ENCODE data around the gene RASSF8.

The RASSF8 gene, protein sequence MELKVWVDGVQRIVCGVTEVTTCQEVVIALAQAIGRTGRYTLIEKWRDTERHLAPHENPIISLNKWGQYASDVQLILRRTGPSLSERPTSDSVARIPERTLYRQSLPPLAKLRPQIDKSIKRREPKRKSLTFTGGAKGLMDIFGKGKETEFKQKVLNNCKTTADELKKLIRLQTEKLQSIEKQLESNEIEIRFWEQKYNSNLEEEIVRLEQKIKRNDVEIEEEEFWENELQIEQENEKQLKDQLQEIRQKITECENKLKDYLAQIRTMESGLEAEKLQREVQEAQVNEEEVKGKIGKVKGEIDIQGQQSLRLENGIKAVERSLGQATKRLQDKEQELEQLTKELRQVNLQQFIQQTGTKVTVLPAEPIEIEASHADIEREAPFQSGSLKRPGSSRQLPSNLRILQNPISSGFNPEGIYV

DNA sequence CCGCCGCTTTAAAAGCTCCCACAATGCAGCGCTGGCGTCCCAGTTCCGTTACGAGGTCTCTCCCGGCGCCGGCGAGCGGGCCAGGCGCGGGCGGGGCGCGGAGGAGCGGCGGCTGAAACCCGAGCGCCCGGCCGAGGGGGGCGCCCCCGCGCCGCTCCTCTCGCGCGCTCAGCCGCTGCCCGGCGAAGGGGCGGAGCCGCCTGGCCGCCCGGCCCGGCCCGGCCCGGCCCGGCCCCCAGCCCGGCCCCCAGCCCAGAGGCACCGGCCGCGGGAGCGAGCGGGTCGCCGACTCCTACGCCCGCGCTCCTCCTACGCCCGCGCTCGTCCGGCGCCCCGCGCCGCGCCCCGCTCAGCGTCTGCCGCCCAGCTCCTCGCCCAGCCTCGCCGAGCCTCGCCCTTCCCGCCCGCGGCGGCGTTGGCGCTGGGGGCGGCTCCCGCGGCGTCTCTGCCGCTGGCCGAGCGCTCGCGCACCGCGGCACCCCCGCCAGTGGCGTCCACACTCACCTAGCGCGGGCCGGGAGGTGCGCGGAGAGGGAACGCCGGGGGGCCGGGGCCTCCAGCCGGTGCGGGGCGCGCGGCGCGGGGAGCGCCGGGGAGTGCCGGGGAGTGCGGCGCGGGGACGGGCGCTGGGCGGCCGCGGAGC is at the start of gene RASSF8:
Gene RASSF8 (plus strand): TSS at position 255 of the 643 bp plus-strand sequence. CDS start 96,662 bp downstream, outside the sequence.
- peaks cover 15% of the 10 kb centered on the region; the same call in 1 of the 2 replicates for H3K4me1 ChIP-seq (ENCODE audit: insufficient read depth, low read length)
- H3K9me3 ChIP-seq (ENCODE audit: insufficient read depth, low read depth, low read length) = no peaks in the 10 kb centered on the region; the same call in 1 of the 2 replicates
- H3K4me3 ChIP-seq (ENCODE audit: low read length) = peak within 1 kb of the TSS; percentile 79
- peak within 1 kb of the TSS; percentile 82 for H3K9ac ChIP-seq (ENCODE audit: low read depth, low read length)
- peak within 1 kb of the TSS; percentile 25 for H3K27ac ChIP-seq (ENCODE audit: low read length)
- H3K36me3 ChIP-seq (ENCODE audit: insufficient read depth, low read depth, low read length) = peaks cover 6% of the 10 kb centered on the region; the same call in 1 of the 2 replicates
- no peaks in the 10 kb centered on the region; the same call in 1 of the 2 replicates for H3K27me3 ChIP-seq (ENCODE audit: insufficient read depth, low read length)

DNA sequence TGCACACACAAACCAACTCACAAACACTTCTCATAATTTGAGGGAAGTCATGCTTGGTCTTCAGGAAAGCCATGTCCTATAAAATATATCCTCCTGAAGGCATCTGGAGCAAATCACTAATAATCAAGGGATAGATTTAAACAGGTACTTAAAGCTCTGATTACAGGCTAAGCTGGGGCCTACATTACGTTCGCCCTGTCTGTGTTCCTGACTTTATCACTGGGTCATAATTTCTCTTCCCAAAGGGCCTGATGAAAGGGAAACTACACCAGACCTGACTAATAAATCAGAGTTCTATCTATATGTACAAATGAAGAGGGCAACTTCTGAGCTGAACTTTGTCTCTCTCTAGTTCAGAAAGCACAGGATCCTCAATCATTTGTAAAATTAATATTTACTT is 43.9 kb upstream of the RASSF8 start:
- Histone ChIP-seq H3K36me3 (ENCODE audit: insufficient read depth, low read depth, low read length) (no peaks in the 10 kb centered on the region), H3K9me3 (ENCODE audit: insufficient read depth, low read depth, low read length) (no peaks in the 10 kb centered on the region), H3K4me1 (ENCODE audit: insufficient read depth, low read length) (no peaks in the 10 kb centered on the region), H3K4me3 (ENCODE audit: low read length) (no peak overlapping the region), H3K9ac (ENCODE audit: low read depth, low read length) (no peak overlapping the region), H3K27me3 (ENCODE audit: insufficient read depth, low read length) (no peaks in the 10 kb centered on the region), H3K27ac (ENCODE audit: low read length) (no peak overlapping the region)

DNA sequence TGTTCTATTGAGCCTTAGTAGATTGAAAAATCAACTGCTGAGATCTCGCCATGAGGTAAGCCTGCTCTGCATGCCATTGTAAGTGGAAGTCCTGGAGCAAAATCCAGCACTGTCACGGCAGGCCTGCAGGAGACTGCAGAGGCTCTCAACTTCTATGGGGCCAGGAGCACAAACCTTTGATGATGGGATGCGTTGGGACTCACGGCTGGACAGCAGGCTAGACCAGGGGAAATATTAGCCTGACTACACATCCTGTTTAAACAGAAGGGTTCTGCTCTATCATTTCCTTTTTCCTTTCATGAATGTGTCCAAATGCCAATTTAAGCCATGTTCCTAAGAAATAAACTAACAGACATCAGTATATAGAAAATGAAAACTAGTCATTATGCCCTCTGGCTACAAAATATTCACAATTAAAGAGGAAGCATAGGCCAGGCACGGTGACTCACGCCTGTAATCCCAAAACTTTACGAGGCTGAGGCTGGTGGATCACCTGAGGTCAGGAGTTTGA is 33.9 kb upstream of the RASSF8 start:
- no peak overlapping the region for H3K9ac ChIP-seq (ENCODE audit: low read depth, low read length)
- H3K4me3 ChIP-seq (ENCODE audit: low read length) = no peak overlapping the region
- no peaks in the 10 kb centered on the region for H3K9me3 ChIP-seq (ENCODE audit: insufficient read depth, low read depth, low read length)
- no peaks in the 10 kb centered on the region for H3K36me3 ChIP-seq (ENCODE audit: insufficient read depth, low read depth, low read length)
- H3K4me1 ChIP-seq (ENCODE audit: insufficient read depth, low read length) = no peaks in the 10 kb centered on the region
- H3K27me3 ChIP-seq (ENCODE audit: insufficient read depth, low read length) = no peaks in the 10 kb centered on the region
- H3K27ac ChIP-seq (ENCODE audit: low read length) = no peak overlapping the region

DNA sequence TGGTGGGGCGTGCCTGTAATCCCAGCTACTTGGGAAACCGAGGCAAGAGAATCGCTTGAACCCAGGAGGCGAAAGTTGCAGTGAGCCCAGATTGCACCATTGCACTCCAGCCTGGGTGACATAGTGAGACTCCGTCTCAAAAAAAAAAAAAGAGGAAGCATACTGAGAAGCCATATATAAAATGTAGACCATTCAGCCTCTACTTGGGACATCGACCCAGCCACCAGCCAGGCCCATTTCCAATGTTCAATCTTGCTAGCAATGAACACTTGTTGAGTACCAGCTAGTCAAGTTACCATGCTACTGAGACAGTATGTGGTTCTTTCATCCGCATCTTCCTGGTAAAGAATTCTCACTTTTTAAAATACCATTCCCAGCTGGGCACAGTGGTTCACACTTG is 33.4 kb upstream of the RASSF8 start:
- Histone ChIP-seq H3K27ac (ENCODE audit: low read length) (no peak overlapping the region), H3K4me1 (ENCODE audit: insufficient read depth, low read length) (no peaks in the 10 kb centered on the region), H3K9ac (ENCODE audit: low read depth, low read length) (no peak overlapping the region), H3K4me3 (ENCODE audit: low read length) (no peak overlapping the region), H3K9me3 (ENCODE audit: insufficient read depth, low read depth, low read length) (no peaks in the 10 kb centered on the region), H3K27me3 (ENCODE audit: insufficient read depth, low read length) (no peaks in the 10 kb centered on the region), H3K36me3 (ENCODE audit: insufficient read depth, low read depth, low read length) (no peaks in the 10 kb centered on the region)

DNA sequence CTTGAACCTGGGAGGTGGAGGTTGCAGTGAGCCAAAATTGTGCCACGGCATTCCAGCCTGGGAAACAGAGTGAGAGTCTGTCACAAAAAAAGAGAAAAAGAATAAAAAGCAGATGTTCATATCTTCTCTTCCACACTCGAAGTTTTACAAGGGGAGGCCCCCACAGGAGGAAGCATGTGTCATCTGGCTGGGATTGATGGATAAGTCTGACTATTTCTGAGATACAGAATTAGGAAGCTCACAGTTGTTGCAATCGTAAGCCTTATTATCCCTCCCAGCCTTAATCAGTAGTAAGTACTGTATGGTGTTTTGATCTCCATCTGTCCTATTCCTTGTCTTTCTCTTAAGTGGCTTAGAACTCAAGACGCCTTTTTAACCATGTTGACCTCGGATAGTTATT is 31.9 kb upstream of the RASSF8 start:
- Histone ChIP-seq H3K4me1 (ENCODE audit: insufficient read depth, low read length) (no peaks in the 10 kb centered on the region), H3K27me3 (ENCODE audit: insufficient read depth, low read length) (no peaks in the 10 kb centered on the region), H3K4me3 (ENCODE audit: low read length) (no peak overlapping the region), H3K36me3 (ENCODE audit: insufficient read depth, low read depth, low read length) (no peaks in the 10 kb centered on the region), H3K27ac (ENCODE audit: low read length) (no peak overlapping the region), H3K9me3 (ENCODE audit: insufficient read depth, low read depth, low read length) (no peaks in the 10 kb centered on the region), H3K9ac (ENCODE audit: low read depth, low read length) (no peak overlapping the region)

DNA sequence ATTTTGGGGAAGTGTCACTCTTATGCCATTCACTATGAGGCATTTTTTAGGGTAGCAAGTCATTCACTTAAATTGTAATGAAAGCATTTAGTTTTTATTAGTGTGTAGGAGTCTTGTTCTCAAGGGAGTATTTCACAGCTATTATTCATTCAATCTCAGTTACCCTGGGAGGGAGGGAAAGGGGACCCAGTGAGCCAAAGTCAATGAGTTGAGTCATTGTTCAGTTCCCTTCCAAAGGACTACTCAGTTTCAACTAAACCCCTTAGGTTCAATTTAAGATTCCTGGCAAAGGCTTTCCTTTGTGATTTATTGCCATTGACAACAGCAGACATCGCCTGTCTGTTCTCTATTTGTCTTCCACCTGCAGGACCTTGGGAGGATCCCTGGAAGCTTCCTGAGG is 29.3 kb upstream of the RASSF8 start:
- no peak overlapping the region for H3K4me3 ChIP-seq (ENCODE audit: low read length)
- H3K9ac ChIP-seq (ENCODE audit: low read depth, low read length) = no peak overlapping the region
- H3K27me3 ChIP-seq (ENCODE audit: insufficient read depth, low read length) = no peaks in the 10 kb centered on the region
- no peaks in the 10 kb centered on the region for H3K9me3 ChIP-seq (ENCODE audit: insufficient read depth, low read depth, low read length)
- no peak overlapping the region for H3K27ac ChIP-seq (ENCODE audit: low read length)
- H3K4me1 ChIP-seq (ENCODE audit: insufficient read depth, low read length) = no peaks in the 10 kb centered on the region
- H3K36me3 ChIP-seq (ENCODE audit: insufficient read depth, low read depth, low read length) = no peaks in the 10 kb centered on the region

DNA sequence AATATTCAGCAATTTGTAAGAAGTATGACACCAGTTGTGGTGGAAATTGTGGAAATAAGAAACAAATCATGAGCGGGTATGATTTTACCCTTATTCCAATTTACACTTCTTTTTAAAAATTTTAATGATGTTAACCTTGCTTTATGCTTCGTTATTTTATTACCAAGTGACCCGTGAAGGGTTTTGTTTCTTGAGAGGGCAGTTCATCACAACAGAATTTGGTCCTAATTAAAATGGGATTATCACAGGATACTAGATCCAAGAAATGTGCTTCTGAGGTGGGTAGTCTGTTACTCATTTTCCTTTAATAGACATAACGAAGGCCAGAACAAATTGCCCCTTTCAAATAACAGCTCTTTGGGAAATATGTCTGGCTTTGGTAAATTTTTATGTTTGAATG is 25.5 kb upstream of the RASSF8 start:
- Histone ChIP-seq H3K9me3 (ENCODE audit: insufficient read depth, low read depth, low read length) (no peaks in the 10 kb centered on the region), H3K4me1 (ENCODE audit: insufficient read depth, low read length) (no peaks in the 10 kb centered on the region), H3K9ac (ENCODE audit: low read depth, low read length) (no peak overlapping the region), H3K4me3 (ENCODE audit: low read length) (no peak overlapping the region), H3K36me3 (ENCODE audit: insufficient read depth, low read depth, low read length) (no peaks in the 10 kb centered on the region), H3K27me3 (ENCODE audit: insufficient read depth, low read length) (no peaks in the 10 kb centered on the region), H3K27ac (ENCODE audit: low read length) (no peak overlapping the region)

DNA sequence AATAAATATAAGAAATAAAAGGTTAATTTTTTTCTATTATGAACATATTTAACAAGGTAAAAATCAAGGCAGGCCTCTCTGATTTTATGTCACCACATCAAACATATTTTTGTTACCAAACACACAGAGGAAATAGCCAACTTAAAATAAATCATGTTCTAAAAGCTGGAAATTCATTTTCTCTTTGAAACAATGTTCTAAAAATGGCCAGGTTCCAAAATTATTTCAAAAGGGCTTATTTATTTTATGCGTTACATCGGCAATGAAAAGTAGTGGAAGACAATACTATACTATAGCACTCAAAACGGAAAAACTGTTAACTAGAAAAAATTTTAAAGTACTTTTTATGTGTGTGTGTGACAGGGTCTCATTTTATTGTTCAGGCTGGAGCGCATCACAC is 24.0 kb upstream of the RASSF8 start:
- H3K4me1 ChIP-seq (ENCODE audit: insufficient read depth, low read length) = peaks cover 6% of the 10 kb centered on the region
- no peak overlapping the region for H3K9ac ChIP-seq (ENCODE audit: low read depth, low read length)
- H3K4me3 ChIP-seq (ENCODE audit: low read length) = no peak overlapping the region
- no peaks in the 10 kb centered on the region for H3K27me3 ChIP-seq (ENCODE audit: insufficient read depth, low read length)
- H3K36me3 ChIP-seq (ENCODE audit: insufficient read depth, low read depth, low read length) = no peaks in the 10 kb centered on the region
- H3K27ac ChIP-seq (ENCODE audit: low read length) = no peak overlapping the region
- H3K9me3 ChIP-seq (ENCODE audit: insufficient read depth, low read depth, low read length) = no peaks in the 10 kb centered on the region

DNA sequence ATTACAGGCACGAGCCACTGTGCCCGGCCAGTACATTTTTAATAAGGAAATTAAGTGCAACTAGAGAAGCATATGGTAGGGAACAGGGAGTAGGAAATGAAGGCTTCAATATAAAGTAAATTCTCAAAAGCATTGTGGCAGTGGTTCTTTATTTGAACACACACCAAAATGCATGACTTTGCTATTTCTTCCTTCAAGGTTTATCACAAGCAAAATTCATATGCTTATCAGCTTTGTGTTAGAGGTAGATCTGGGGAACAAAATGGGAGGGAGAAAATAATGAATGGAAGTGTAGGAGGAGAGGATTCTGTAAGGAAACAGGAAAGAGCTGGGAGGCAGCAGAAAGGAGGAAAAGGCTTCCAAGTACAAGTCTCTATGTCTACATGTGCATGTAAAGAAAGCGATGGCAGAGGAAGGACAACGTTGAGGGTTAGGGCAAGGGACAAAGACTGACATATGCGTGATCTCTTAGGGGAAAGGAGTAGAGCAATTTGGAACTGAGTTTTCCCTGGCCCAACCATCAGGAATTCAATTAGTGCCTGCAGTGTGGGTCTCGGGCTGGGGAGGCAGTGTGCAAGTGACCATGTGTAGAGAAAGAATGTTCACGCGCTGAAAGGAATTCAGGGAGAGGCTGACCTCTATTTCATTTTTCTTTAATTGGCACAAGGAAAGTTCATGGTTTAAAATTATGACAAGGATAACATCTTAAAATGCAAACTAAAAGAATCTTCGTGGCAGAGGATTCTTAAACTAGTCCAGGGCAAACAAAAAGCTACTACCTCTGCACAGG is 22.9 kb upstream of the RASSF8 start:
- Histone ChIP-seq H3K4me3 (ENCODE audit: low read length) (no peak overlapping the region), H3K27ac (ENCODE audit: low read length) (no peak overlapping the region), H3K36me3 (ENCODE audit: insufficient read depth, low read depth, low read length) (no peaks in the 10 kb centered on the region), H3K27me3 (ENCODE audit: insufficient read depth, low read length) (no peaks in the 10 kb centered on the region), H3K9ac (ENCODE audit: low read depth, low read length) (no peak overlapping the region), H3K4me1 (ENCODE audit: insufficient read depth, low read length) (peaks cover 8% of the 10 kb centered on the region), H3K9me3 (ENCODE audit: insufficient read depth, low read depth, low read length) (no peaks in the 10 kb centered on the region)

DNA sequence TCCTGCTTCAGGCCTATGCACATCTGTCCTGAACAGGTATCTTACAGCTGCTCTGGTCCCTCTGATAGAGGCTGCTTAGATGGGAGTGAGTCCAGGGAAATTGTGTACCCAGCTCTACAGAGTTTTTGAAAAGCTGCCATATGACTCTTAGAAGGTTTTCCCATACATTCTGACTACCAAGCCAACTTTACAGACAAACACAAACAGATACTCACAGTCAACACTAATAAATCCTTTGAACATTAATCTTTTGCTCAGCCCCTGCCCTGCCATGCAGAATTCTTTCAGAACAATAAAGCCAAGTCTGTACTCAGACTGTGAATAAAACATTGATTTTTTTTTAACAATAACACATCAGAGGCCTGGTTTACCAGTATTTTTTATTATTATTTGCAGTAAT is 21.4 kb upstream of the RASSF8 start:
- Histone ChIP-seq H3K36me3 (ENCODE audit: insufficient read depth, low read depth, low read length) (no peaks in the 10 kb centered on the region), H3K27me3 (ENCODE audit: insufficient read depth, low read length) (no peaks in the 10 kb centered on the region), H3K9ac (ENCODE audit: low read depth, low read length) (no peak overlapping the region), H3K4me1 (ENCODE audit: insufficient read depth, low read length) (peaks cover 8% of the 10 kb centered on the region), H3K9me3 (ENCODE audit: insufficient read depth, low read depth, low read length) (no peaks in the 10 kb centered on the region), H3K4me3 (ENCODE audit: low read length) (no peak overlapping the region), H3K27ac (ENCODE audit: low read length) (no peak overlapping the region)

DNA sequence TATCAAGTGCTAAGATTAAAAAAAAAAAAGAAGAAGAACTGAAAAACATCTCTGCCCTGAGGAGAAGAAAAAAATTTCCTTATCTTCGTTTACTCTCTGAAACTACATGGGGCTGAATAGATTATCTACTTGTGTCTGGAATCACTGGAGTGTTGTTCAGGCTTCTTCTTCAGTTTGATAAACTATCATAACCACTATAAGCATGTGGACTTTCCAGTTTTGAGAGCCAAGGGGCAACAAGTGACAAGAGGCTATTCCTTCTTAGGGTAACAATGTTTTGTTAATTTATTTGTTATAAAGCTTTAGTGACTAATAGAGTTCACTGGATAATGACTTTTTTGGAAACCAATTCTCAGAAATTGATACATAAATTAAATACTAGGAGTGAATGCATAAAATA is 19.9 kb upstream of the RASSF8 start:
- H3K9me3 ChIP-seq (ENCODE audit: insufficient read depth, low read depth, low read length) = no peaks in the 10 kb centered on the region
- H3K9ac ChIP-seq (ENCODE audit: low read depth, low read length) = no peak overlapping the region
- H3K27ac ChIP-seq (ENCODE audit: low read length) = no peak overlapping the region
- H3K4me1 ChIP-seq (ENCODE audit: insufficient read depth, low read length) = peaks cover 8% of the 10 kb centered on the region
- H3K4me3 ChIP-seq (ENCODE audit: low read length) = no peak overlapping the region
- H3K36me3 ChIP-seq (ENCODE audit: insufficient read depth, low read depth, low read length) = no peaks in the 10 kb centered on the region
- no peaks in the 10 kb centered on the region for H3K27me3 ChIP-seq (ENCODE audit: insufficient read depth, low read length)

All from iPS-20b (cell line).